CD14-positive monocyte (primary cell): ENCODE results near the gene CYB561D1. TPM values are rescaled to one million over a fixed set of nuclear protein-coding genes. Genes with fewer than 3 reads are reported as not detected.

Experiments used
- DNase-seq, 3 donors: peaks; one replicate each; pipeline ENCODE4 v3.0.0-alpha.2; 2011 to 2022
- H2AFZ ChIP-seq: 2 replicates; pipeline ENCODE4 v1.6.0; 2012; ENCODE audit warnings: mild to moderate bottlenecking, low read depth, low read length, inconsistent platforms; ENCODE audit not compliant: insufficient read depth, poor library complexity, severe bottlenecking
- H3K27ac ChIP-seq, 2 donors: 1 replicate in 1 of 2; 2 replicates in 1 of 2; pipeline ENCODE4 v1.5.1; 2012 to 2013; ENCODE audit warnings: low read length in 2 of 2, control low read depth in 1 of 2, inconsistent platforms in 1 of 2, low read depth in 1 of 2, mild to moderate bottlenecking in 1 of 2
- H3K27me3 ChIP-seq, 2 donors: one replicate each; pipeline versions ENCODE4 v1.6.0 to v1.6.1; 2011 to 2013; ENCODE audit warnings: low read length in 2 of 2; ENCODE audit not compliant: control insufficient read depth in 2 of 2, insufficient read depth in 2 of 2
- H3K36me3 ChIP-seq, 2 donors: replicated peaks in 1 of 2; 1 replicate in 1 of 2; 2 replicates in 1 of 2; pipeline versions ENCODE4 v1.5.1 to v1.6.1; 2012 to 2013; ENCODE audit warnings: low read length in 2 of 2, control low read depth in 1 of 2, inconsistent platforms in 1 of 2, mild to moderate bottlenecking in 1 of 2; ENCODE audit not compliant: insufficient read depth in 2 of 2, control insufficient read depth in 1 of 2
- H3K4me1 ChIP-seq, 2 donors: 1 replicate in 1 of 2; 2 replicates in 1 of 2; pipeline versions ENCODE4 v1.5.1 to v1.6.1; 2012 to 2013; ENCODE audit warnings: low read length in 2 of 2, control low read depth in 1 of 2, inconsistent platforms in 1 of 2, mild to moderate bottlenecking in 1 of 2, moderate library complexity in 1 of 2; ENCODE audit not compliant: insufficient read depth in 2 of 2, control insufficient read depth in 1 of 2
- H3K4me2 ChIP-seq: replicated peaks from 2 replicates; pipeline ENCODE3; 2012; ENCODE audit warnings: low read length, moderate library complexity, mild to moderate bottlenecking; ENCODE audit not compliant: poor library complexity, severe bottlenecking; ENCODE audit errors: extremely low read depth
- H3K4me3 ChIP-seq, 3 experiments: fragments of 200-600 bp in 1 of 3; sonication (generic) in 1 of 3; replicated peaks in 1 of 3; 1 replicate in 2 of 3; 2 replicates in 1 of 3; pipeline ENCODE4 v1.5.1; 2011 to 2013; ENCODE audit warnings: low read length in 3 of 3, mild to moderate bottlenecking in 3 of 3, control low read depth in 2 of 3, low read depth in 2 of 3, inconsistent platforms in 1 of 3, moderate library complexity in 1 of 3
- H3K79me2 ChIP-seq: 2 replicates; pipeline ENCODE4 v1.6.0; 2012; ENCODE audit warnings: mild to moderate bottlenecking, control low read depth, inconsistent platforms, low read length, moderate library complexity; ENCODE audit not compliant: insufficient read depth
- H3K9ac ChIP-seq: 2 replicates; pipeline ENCODE4 v1.6.0; 2017; ENCODE audit warnings: low read length, mild to moderate bottlenecking; ENCODE audit not compliant: insufficient read depth, poor library complexity, severe bottlenecking
- H3K9me3 ChIP-seq, 2 donors: replicated peaks in 1 of 2; 1 replicate in 1 of 2; 2 replicates in 1 of 2; pipeline versions ENCODE4 v1.5.1 to v1.6.1; 2012 to 2013; ENCODE audit warnings: low read length in 2 of 2, control low read depth in 1 of 2; ENCODE audit not compliant: control insufficient read depth in 1 of 2, insufficient read depth in 1 of 2
- H4K20me1 ChIP-seq: 2 replicates; pipeline ENCODE4 v1.6.0; 2012; ENCODE audit warnings: mild to moderate bottlenecking, low read length, control low read depth, moderate library complexity; ENCODE audit not compliant: insufficient read depth
- H3K27ac Mint-ChIP-seq, 7 donors: one replicate each; pipeline ENCODE4 v1.8.0; 2020; ENCODE audit warnings: mild to moderate bottlenecking in 7 of 7, mixed read lengths in 7 of 7, moderate library complexity in 6 of 7, inconsistent platforms in 2 of 7
- H3K27me3 Mint-ChIP-seq, 3 donors: one replicate each; pipeline ENCODE4 v1.8.0; 2021 to 2022; ENCODE audit warnings: low read depth in 3 of 3, mild to moderate bottlenecking in 3 of 3, mixed read lengths in 3 of 3, moderate library complexity in 3 of 3, inconsistent platforms in 1 of 3
- H3K36me3 Mint-ChIP-seq, 2 donors: one replicate each; pipeline ENCODE4 v1.8.0; 2020; ENCODE audit warnings: mixed read lengths in 2 of 2, inconsistent platforms in 1 of 2, mild to moderate bottlenecking in 1 of 2
- H3K4me1 Mint-ChIP-seq: one replicate; pipeline ENCODE4 v1.8.0; 2020; ENCODE audit warnings: mild to moderate bottlenecking, mixed read lengths
- H3K4me3 Mint-ChIP-seq, 2 donors: one replicate each; pipeline ENCODE4 v1.8.0; 2020; ENCODE audit warnings: mild to moderate bottlenecking in 2 of 2, mixed read lengths in 2 of 2, moderate library complexity in 1 of 2
- H3K9me3 Mint-ChIP-seq, 7 donors: one replicate each; pipeline ENCODE4 v1.8.0; 2020 to 2022; ENCODE audit warnings: mixed read lengths in 7 of 7, mild to moderate bottlenecking in 6 of 7, moderate library complexity in 6 of 7, inconsistent platforms in 2 of 7
- WGBS: methylation state at CpG from one replicate; pipeline ENCODE4 v1.1.5; 2013; ENCODE audit warnings: missing lambda C conversion rate; ENCODE audit not compliant: insufficient coverage; 5-methylcytosine and 5-hydroxymethylcytosine counted together
- intact Hi-C, 2 donors: fragments of 100-400 bp; cut with micrococcal nuclease; formaldehyde crosslinking; loops; one replicate each; pipeline versions ENCODE4 v1.15.0 to v1.15.1; 2023
- polyA plus RNA-seq, 3 donors: library from polyadenylated mRNA; depleted of rRNA in 1 of 3; unstranded in 2 of 3; stranded (reverse) in 1 of 3; fragments of 300-500 nt in 2 of 3; fragments of >200 nt in 1 of 3; fragmentation: Illumina TruSeq in 2 of 3; gene quantifications; 1 replicate in 2 of 3; 2 replicates in 1 of 3; pipeline ENCODE4 v1.2.3, GENCODE V29; 2012 to 2021
- TF ChIP-seq, protein P1 (sequence below): fragments of 200-600 bp; IDR thresholded peaks from one replicate; pipeline ENCODE4 v1.8.0; 2022; ENCODE audit warnings: antibody characterized with exemption, mild to moderate bottlenecking

Gene CYB561D1
- polyA plus RNA-seq, 3 donors, result 1.4 to 13.2 (median 4.2) TPM

- H3K9me3 ChIP-seq, result no peaks in the 10 kb centered on the region
- no peak overlapping the region for H3K4me2 ChIP-seq
- Mint-ChIP-seq H3K36me3 (peaks cover 0 to 6% of the 10 kb centered on the region in 2 donors), H3K9me3 (no peaks in the 10 kb centered on the region), H3K27ac (no peak overlapping the region), H3K4me1 (peaks cover 43% of the 10 kb centered on the region), H3K27me3 (peaks cover 33 to 38% (median 35%) of the 10 kb centered on the region in 3 donors), H3K4me3 (peak overlapping the region in 1 of 2 donors; percentile 63)
- H3K79me2 ChIP-seq, result no peaks in the 10 kb centered on the region
- intact Hi-C loops, result loop anchor here (2.0 to 5.0 kb wide), 2 partner anchors 55 kb away; partner anchors contain the start of gene PSMA5 (in 2 of the 2)
- peaks cover 8 to 31% of the 10 kb centered on the region in 2 donors for H3K27me3 ChIP-seq
- no peak overlapping the region for H3K27ac ChIP-seq
- no peak overlapping the region for H2AFZ ChIP-seq
- DNase-seq, result no peak
- no peak overlapping the region for H3K4me3 ChIP-seq
- H3K36me3 ChIP-seq, result no peaks in the 10 kb centered on the region
- TF ChIP-seq, protein P1, sequence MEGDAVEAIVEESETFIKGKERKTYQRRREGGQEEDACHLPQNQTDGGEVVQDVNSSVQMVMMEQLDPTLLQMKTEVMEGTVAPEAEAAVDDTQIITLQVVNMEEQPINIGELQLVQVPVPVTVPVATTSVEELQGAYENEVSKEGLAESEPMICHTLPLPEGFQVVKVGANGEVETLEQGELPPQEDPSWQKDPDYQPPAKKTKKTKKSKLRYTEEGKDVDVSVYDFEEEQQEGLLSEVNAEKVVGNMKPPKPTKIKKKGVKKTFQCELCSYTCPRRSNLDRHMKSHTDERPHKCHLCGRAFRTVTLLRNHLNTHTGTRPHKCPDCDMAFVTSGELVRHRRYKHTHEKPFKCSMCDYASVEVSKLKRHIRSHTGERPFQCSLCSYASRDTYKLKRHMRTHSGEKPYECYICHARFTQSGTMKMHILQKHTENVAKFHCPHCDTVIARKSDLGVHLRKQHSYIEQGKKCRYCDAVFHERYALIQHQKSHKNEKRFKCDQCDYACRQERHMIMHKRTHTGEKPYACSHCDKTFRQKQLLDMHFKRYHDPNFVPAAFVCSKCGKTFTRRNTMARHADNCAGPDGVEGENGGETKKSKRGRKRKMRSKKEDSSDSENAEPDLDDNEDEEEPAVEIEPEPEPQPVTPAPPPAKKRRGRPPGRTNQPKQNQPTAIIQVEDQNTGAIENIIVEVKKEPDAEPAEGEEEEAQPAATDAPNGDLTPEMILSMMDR, result no peak
- peaks cover 29 to 33% of the 10 kb centered on the region in 2 donors for H3K4me1 ChIP-seq
- no peaks in the 10 kb centered on the region for H4K20me1 ChIP-seq
- no peak overlapping the region for H3K9ac ChIP-seq
These were observed 11.7 kb upstream of the CYB561D1 start for GRCh38 chr1:109482242-109482641.

GRCh38 chr1:109482791-109483671 lies 10.9 kb upstream of the CYB561D1 start:
- DNase-seq, result no peak
- Histone ChIP-seq H4K20me1 (no peaks in the 10 kb centered on the region), H3K36me3 (no peaks in the 10 kb centered on the region), H3K4me2 (peak overlapping the region; percentile 100), H3K9me3 (no peaks in the 10 kb centered on the region), H3K4me3 (peak overlapping the region; percentile 53 to 93 (median 66)), H2AFZ (peak overlapping the region; percentile 100), H3K4me1 (peaks cover 24 to 28% of the 10 kb centered on the region in 2 donors), H3K9ac (peak overlapping the region; percentile 44), H3K27me3 (peaks cover 8 to 31% of the 10 kb centered on the region in 2 donors), H3K79me2 (no peaks in the 10 kb centered on the region), H3K27ac (no peak overlapping the region)
- WGBS, result 6% methylated on average over 16 of the region's 29 CpGs
- peak overlapping the region in 2 of 7 donors; percentile 40 to 56 for H3K27ac Mint-ChIP-seq
- no peaks in the 10 kb centered on the region for H3K9me3 Mint-ChIP-seq
- H3K36me3 Mint-ChIP-seq, result peaks cover 6 to 11% of the 10 kb centered on the region in 2 donors
- H3K4me3 Mint-ChIP-seq, result peak overlapping the region; percentile 89 to 97
- peaks cover 32 to 38% (median 35%) of the 10 kb centered on the region in 3 donors for H3K27me3 Mint-ChIP-seq
- TF ChIP-seq, protein P1, result no peak
- intact Hi-C loops, result loop anchor here (2.0 to 5.0 kb wide), 2 partner anchors 56 kb away; partner anchors contain the start of gene PSMA5 (in 2 of the 2)
- H3K4me1 Mint-ChIP-seq, result peaks cover 36% of the 10 kb centered on the region
